HCT116 (cell line): ENCODE data around the gene UROS.

ENCODE experiments used
- ATF3 ChIP-seq: IDR thresholded peaks from 2 replicates; pipeline ENCODE4 v1.6.1; 2012
- CTCF ChIP-seq, 3 experiments: fragments of 200-600 bp in 1 of 3; sonication (generic) in 1 of 3; IDR thresholded peaks in 2 of 3; conservative IDR thresholded peaks in 1 of 3; 2 replicates each; pipeline ENCODE4 v1.5.1; 2012 to 2017; ENCODE audit warnings: low read depth in 2 of 3, low read length in 2 of 3, antibody characterized with exemption in 1 of 3, borderline replicate concordance in 1 of 3, control low read depth in 1 of 3, mild to moderate bottlenecking in 1 of 3, mixed read lengths in 1 of 3, mixed run types in 1 of 3, moderate library complexity in 1 of 3; ENCODE audit not compliant: insufficient read depth in 1 of 3
- FOSL1 ChIP-seq: IDR thresholded peaks from 2 replicates; pipeline ENCODE4 v1.6.1; 2012; ENCODE audit warnings: low read depth
- JUND ChIP-seq: IDR thresholded peaks from 2 replicates; pipeline ENCODE4 v1.6.1; 2012
- MAX ChIP-seq: IDR thresholded peaks from 2 replicates; pipeline ENCODE4 v1.6.1; 2012
- POLR2A ChIP-seq: IDR thresholded peaks from 2 replicates; pipeline ENCODE4 v1.7.0; 2011; ENCODE audit warnings: borderline replicate concordance; ENCODE audit not compliant: insufficient read depth, insufficient read length; ENCODE audit errors: extremely low read depth
- POLR2AphosphoS5 ChIP-seq: IDR thresholded peaks from 2 replicates; pipeline ENCODE4 v1.6.1; 2011; ENCODE audit warnings: mild to moderate bottlenecking, low read depth, low read length, moderate library complexity
- YY1 ChIP-seq: IDR thresholded peaks from 2 replicates; pipeline ENCODE4 v1.6.1; 2011; ENCODE audit warnings: low read length, low read depth, moderate library complexity, mild to moderate bottlenecking; ENCODE audit not compliant: insufficient replicate concordance; ENCODE audit errors: extremely low read depth

GRCh38 chr10:125744909-125745308 lies 78.1 kb downstream of the UROS start:
- TF ChIP-seq JUND (no peak), POLR2A (no peak), CTCF (IDR thresholded peaks at IDR 0.05 in 2 of 3, conservative IDR thresholded peaks at IDR 0.05 in 1 of 3; ENCODE audit: borderline replicate concordance in 1 of 3, insufficient read depth in 1 of 3, low read depth in 2 of 3, low read length in 2 of 3) (no peak), ATF3 (no peak), POLR2AphosphoS5 (no peak), MAX (no peak), FOSL1 (no peak), YY1 (no peak)
